TTC549 (cell line): ENCODE data around the gene C1orf174.

ENCODE experiments used
- FAIRE-seq: peaks from 2 replicates; lab custom pipeline; 2012; peaks lifted over from hg19 to GRCh38; lab: Jason Lieb, UNC

The C1orf174 gene

GRCh38 chr1:3900150-3900968 lies at the start of gene C1orf174:
Gene C1orf174, minus strand, starts transcription at chr1:3900272. Its CDS starts 86 bp downstream, at chr1:3900186.
- peak; percentile 94 for FAIRE-seq

- FAIRE-seq, result no peak
These were observed 48.3 kb upstream of the C1orf174 start for GRCh38 chr1:3948344-3948743.

- FAIRE-seq, result no peak
These were observed 46.1 kb upstream of the C1orf174 start for GRCh38 chr1:3945916-3946840.

DNA sequence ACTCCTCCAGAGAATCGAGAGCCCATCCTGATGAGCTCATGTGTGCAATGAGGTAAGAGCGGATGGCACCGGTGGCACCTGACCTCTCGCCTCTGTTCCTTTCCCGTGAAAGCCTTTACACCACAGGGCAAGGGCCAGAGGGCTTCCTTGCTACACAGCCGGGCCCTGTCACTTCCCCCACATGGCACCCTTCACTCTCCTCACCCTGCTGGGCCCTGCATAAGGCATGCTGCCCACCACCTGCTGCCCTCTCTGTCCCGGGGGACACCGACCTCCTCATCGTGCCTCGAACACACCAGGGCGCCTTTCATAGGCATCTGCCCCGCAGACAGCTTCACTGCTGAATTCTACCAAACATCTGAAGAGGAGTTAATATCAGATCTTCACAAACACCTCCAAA lies 45.1 kb upstream of the C1orf174 start:
- no peak for FAIRE-seq

DNA sequence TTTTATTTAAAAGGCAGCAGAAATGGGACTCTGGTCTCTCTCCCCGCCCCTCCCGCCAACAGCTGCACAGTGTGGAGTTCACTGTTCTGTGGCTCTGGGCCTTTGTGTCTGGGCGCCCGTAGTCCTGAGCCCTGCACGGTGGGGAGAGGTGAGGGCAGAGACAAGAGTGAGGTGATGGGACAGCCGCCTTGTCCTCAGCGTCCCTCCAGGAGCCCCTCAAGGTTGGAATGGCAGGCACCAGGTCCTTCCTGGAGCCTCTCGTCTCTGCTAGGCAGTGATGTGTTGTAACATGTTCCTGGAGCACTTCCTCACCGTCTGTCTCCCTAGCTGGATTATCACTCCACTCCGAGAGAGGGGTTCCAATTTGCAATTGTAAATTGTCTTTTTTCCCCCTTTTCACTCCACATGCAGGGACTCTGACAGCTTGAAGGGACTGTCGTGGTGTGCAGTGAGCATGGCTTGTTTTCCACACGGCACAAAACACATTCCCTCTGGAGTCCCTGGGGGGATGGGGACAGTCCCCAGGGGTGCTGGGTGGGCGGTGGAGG lies 44.6 kb upstream of the C1orf174 start:
- no peak for FAIRE-seq

DNA sequence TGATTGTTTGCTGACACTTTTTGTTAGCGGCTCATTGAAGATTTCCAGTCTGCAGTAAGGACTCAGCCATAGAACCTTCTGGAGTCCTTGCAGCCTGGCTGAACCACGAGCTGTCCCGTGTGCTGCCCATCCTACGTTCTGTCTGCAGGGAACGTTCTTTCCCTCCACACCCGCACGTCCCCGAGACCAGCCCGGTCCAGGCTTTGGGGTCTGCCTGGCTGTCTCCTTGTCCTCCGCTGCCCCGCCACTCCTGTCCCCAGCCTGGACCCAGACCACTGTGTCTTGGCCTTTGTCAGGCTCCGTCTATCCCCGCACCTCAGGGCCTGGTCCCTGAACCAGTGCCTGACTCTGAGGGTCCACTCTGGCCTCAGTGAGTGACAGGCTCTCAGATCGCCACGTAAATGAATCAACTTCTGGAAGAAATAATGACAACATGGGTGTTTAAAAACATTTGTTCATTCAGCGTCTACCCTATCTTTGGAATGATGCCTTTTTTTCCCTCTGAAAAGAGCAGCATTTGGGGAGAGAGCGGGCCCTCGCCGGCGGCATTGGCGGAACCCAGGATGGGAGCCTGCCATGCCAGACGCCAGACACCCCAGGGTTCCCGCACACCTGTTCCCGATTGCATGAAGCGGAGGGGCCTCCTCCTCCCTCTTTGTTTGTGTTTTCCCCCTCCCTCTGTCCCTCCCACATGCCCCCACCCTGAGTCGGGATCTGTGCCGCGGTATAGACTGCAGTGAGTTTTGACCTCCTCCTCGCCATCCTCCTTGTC lies 43.9 kb upstream of the C1orf174 start:
- FAIRE-seq, result no peak

- no peak for FAIRE-seq
These were observed 43.0 kb upstream of the C1orf174 start for GRCh38 chr1:3943123-3943431.

DNA sequence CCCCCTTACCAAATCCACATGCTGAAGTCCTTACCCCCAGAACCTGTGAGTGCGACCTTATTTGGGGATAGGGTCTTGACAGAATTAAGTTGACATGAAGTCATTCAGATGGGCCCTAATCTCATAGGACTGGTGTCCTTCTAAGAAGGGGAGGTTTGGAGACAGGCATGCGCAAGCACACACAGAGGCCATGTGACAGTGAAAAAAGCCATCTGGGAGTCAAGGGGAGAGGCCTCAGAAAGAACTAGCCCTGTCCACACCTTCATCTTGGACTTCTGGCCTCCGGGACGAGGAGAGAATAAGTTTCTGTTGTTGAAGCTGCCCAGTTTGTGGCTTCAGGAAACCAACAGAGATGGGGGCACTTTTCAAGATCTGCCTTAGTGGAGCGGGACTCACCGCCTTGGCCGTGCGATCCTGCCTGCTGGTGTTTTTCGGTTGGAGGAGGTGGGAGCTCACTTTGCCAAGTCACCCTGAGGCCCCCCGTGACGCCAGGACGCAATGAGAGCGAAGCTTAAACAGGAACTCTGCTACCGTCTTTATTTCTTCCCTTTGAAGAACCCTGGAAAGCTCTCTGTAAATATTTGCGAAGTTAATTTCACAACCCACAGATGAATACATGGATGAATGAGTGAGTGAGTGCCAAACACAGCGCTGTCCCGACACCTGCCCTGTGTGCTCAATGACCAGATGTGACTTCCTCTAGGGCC lies 42.5 kb upstream of the C1orf174 start:
- no peak for FAIRE-seq

DNA sequence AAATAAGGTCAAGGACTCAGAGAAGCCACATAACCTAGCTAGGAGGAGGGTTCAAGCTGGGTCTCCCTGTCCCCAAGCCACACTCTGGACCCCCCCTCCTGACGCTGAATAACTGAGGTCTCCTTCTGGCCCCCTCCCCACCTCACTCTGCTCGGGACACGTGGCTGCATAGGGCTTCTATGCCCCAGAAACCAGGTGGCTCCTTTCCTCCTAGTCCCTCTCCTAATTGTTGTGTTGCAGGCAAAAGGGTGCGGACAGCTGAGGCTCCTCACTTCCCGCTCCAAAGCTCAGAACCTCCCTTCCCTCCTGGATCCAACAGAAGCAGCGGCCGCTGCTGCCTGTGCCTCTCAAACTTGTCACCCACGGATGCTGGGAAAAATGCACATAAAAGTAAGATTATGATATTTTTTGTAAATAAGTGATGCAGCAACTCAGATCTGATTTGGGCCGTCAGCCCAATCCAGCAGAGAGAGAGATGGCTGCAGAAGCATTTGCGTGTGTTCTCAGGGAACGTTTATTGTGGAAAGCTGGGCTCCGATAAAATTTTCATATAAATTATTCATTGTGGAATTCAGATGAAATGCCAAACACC lies 40.8 kb upstream of the C1orf174 start:
- FAIRE-seq, result no peak

DNA sequence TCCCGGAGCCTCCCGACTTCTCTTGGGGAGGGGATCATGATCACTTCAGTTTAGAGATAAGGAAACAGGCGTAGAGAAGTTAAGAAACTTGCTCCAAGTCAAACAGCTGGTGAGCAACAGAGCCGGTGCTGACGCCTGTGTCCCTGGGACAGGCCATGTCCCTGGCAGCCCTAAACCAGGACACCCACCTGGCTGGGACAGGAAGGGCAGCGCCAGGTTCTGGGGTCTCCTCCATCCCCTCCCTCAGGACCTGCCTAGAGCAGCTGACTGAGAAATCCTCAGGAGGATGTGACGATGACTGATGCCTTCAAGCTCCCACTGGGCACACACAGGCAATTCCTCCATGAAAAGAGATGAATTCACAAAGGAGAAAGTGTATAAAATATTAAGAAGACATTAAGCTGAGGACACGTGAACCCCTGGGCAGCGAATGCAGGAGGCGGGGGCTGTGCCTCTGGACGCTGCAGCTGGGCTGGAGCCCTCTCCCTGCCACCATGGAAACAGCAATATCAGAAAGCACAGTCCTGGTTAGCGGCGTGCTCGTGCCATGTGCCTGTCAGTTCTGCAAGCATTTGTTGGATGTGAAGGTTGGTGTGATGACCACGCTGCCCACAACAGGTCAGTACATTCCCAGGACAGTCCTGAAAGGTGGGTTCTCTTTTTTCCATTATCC lies 40.1 kb upstream of the C1orf174 start:
- FAIRE-seq, result no peak

- FAIRE-seq, result no peak
These were observed 39.4 kb upstream of the C1orf174 start for GRCh38 chr1:3939242-3940080.

DNA sequence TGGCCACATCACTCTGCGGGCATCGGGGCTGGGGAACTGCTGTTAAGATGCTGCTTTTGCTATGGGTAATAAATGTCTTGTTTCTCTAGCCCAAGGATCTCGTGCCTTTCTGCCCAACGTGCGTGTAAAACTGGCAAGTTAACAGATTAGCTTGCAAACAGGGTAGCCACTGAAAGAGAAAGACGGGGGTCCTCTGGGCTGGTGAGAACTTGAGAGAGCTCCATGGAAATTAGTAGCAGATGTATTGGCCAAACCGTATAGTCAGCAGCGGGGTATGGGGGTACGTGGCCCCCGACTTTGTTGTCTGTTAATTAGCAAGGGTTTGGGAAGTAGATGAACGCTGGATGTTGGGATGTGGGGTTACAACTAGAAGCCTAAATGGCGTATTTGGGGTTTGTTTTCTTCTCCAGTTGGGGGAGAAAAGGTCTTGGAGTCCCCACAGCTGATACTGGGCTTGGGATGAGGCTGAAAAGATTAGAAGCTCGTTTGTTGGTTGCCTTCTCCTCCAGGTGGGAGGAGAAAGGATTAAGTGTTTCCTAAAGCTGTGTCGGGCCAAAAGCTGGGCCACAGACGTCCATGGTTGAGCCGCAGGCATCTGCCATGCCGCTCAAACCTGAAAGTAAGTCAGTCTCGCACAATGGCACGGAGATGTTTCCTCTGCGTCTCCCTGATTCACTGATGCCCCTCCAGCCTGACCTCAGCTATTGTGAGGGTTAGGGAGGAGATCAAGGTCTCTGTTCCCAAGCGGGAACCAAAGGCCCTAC lies 32.3 kb upstream of the C1orf174 start:
- FAIRE-seq, result no peak

- FAIRE-seq, result no peak
These were observed 31.2 kb upstream of the C1orf174 start for GRCh38 chr1:3931007-3931912.

GRCh38 chr1:3930301-3931006 lies 30.4 kb upstream of the C1orf174 start:
- no peak for FAIRE-seq

DNA sequence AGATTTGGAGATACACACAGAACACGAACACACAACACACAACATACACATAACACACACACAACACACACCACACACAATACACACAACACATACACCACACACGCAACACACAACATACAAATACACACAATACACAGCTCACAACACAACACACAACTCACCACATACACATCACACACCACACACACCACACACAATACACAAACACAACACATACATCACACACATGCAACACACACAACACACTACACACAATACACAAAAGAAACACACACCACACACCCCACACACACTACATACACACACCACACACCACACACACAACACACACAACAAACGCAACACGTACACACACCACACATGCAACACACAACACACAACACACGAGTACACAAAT lies 29.1 kb upstream of the C1orf174 start:
- no peak for FAIRE-seq

GRCh38 chr1:3928586-3928985 lies 28.5 kb upstream of the C1orf174 start:
- no peak for FAIRE-seq

- FAIRE-seq, result no peak
These were observed 26.9 kb upstream of the C1orf174 start for GRCh38 chr1:3926956-3927355.
